Nephron progenitor cell (in vitro differentiated cells): ENCODE data around the gene CTNNA2.

Experiments
- DNase-seq: peaks from one replicate; pipeline ENCODE4 v3.0.0; 2021
- H3K27ac Mint-ChIP-seq: 2 replicates; pipeline ENCODE4 v1.8.0; 2021; ENCODE audit warnings: mild to moderate bottlenecking, moderate library complexity, mixed read lengths
- H3K27me3 Mint-ChIP-seq: 2 replicates; pipeline ENCODE4 v1.8.0; 2021; ENCODE audit warnings: mild to moderate bottlenecking, low read depth, mixed read lengths; ENCODE audit not compliant: poor library complexity
- H3K36me3 Mint-ChIP-seq: 2 replicates; pipeline ENCODE4 v1.8.0; 2021; ENCODE audit warnings: low read depth, mixed read lengths
- H3K4me1 Mint-ChIP-seq: 2 replicates; pipeline ENCODE4 v1.8.0; 2021; ENCODE audit warnings: mixed read lengths
- H3K4me3 Mint-ChIP-seq: 2 replicates; pipeline ENCODE4 v1.8.0; 2021; ENCODE audit warnings: mild to moderate bottlenecking, moderate library complexity, mixed read lengths
- H3K9me3 Mint-ChIP-seq: 2 replicates; pipeline ENCODE4 v1.8.0; 2021; ENCODE audit warnings: mild to moderate bottlenecking, moderate library complexity, mixed read lengths
- TF ChIP-seq, protein P1 (sequence below): fragments of 200-600 bp; sonication (generic); IDR thresholded peaks from 2 replicates; pipeline ENCODE4 v1.5.0; 2021; ENCODE audit warnings: antibody characterized with exemption

Gene CTNNA2

DNA sequence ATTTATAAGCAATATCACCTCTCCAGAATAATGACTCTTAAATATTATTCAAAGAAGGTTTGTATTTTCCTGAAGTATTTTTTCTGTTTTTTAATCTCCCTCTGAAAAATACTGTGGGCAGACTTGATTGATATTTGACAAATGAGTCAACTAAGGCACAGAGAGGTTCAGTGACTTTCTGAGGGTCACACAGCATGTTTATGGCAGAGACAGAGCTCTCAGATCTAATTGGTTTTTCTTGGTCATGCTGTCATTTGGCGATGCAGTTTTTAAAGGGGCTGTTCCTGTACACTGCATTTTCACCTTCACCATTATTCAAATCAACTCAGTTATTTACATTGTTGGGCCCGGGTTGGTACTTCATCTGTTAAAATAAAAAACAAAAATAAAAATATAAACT, 527.4 kb downstream of the CTNNA2 start:
- H3K27ac Mint-ChIP-seq, result no peak overlapping the region
- DNase-seq, result no peak
- H3K27me3 Mint-ChIP-seq, result peaks cover 27% of the 10 kb centered on the region
- H3K4me3 Mint-ChIP-seq, result no peak overlapping the region
- no peaks in the 10 kb centered on the region for H3K4me1 Mint-ChIP-seq
- TF ChIP-seq, protein P1, sequence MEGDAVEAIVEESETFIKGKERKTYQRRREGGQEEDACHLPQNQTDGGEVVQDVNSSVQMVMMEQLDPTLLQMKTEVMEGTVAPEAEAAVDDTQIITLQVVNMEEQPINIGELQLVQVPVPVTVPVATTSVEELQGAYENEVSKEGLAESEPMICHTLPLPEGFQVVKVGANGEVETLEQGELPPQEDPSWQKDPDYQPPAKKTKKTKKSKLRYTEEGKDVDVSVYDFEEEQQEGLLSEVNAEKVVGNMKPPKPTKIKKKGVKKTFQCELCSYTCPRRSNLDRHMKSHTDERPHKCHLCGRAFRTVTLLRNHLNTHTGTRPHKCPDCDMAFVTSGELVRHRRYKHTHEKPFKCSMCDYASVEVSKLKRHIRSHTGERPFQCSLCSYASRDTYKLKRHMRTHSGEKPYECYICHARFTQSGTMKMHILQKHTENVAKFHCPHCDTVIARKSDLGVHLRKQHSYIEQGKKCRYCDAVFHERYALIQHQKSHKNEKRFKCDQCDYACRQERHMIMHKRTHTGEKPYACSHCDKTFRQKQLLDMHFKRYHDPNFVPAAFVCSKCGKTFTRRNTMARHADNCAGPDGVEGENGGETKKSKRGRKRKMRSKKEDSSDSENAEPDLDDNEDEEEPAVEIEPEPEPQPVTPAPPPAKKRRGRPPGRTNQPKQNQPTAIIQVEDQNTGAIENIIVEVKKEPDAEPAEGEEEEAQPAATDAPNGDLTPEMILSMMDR, result no peak
- no peaks in the 10 kb centered on the region for H3K36me3 Mint-ChIP-seq
- H3K9me3 Mint-ChIP-seq, result no peaks in the 10 kb centered on the region

DNA sequence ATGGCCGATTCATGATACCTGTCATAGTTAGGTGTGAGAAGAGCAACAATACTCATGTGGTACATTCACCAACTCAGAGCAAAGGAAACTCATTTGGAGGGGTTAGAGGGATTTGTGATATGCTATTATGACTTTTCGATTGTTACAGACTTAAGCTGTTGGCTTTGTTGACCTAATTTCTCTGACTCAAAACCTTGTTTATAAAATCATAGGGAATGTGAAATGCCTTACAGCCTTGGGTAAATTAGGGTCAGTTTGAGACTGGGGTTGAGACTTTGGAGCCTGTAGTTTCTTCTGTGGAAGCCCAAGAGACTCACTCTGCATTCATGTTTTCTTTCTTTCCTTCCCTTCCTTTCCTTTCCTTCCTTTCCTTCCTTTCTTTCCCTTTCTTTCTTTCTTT, 529.8 kb downstream of the CTNNA2 start:
- TF ChIP-seq, protein P1, result no peak
- H3K27me3 Mint-ChIP-seq, result peaks cover 20% of the 10 kb centered on the region
- no peaks in the 10 kb centered on the region for H3K36me3 Mint-ChIP-seq
- no peak overlapping the region for H3K27ac Mint-ChIP-seq
- no peaks in the 10 kb centered on the region for H3K4me1 Mint-ChIP-seq
- no peaks in the 10 kb centered on the region for H3K9me3 Mint-ChIP-seq
- no peak for DNase-seq
- H3K4me3 Mint-ChIP-seq, result no peak overlapping the region

DNA sequence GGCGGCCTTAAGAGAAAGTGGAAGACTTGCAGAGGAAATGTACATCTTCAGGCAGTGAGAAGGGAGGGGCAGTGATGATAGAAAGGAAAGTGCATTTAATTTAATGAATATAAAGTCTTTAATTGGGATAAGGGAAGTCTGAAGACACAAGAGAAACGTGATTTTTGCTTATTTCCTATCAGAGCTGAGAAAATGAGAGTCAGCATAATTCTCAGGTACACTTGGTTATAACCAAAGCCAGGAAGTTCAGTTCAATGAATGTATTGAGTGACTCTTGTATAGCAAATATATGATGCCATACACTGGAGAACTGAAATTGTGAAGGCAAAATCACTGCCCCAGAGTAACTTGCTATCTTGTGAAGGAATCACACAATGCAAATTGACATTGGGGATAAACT, 535.4 kb downstream of the CTNNA2 start:
- H3K27ac Mint-ChIP-seq, result no peak overlapping the region
- peaks cover 18% of the 10 kb centered on the region for H3K4me1 Mint-ChIP-seq
- DNase-seq, result no peak
- no peak overlapping the region for H3K4me3 Mint-ChIP-seq
- H3K36me3 Mint-ChIP-seq, result no peaks in the 10 kb centered on the region
- H3K9me3 Mint-ChIP-seq, result no peaks in the 10 kb centered on the region
- peaks cover 26% of the 10 kb centered on the region for H3K27me3 Mint-ChIP-seq
- TF ChIP-seq, protein P1, result no peak

DNA sequence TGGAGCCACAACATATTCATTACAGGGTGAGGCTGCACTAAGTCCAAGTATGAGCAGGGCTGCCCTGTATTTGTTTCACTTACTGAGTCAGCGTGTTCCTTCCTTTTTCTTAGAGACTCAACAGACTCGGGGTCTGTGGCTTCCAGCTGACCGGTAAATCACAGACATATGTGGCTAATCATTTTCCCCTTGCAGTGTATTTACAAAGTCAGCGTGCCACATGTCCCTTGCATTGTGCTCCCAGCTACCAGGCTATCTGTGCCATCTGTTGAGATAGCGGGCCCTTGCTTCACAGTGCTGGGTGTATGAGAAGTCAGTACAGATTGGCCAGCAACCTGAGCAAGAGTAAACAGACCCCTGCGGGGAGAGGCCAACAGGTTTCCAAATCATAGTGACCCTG, 537.4 kb downstream of the CTNNA2 start:
- no peaks in the 10 kb centered on the region for H3K9me3 Mint-ChIP-seq
- DNase-seq, result no peak
- peaks cover 34% of the 10 kb centered on the region for H3K4me1 Mint-ChIP-seq
- peaks cover 27% of the 10 kb centered on the region for H3K27me3 Mint-ChIP-seq
- no peak overlapping the region for H3K4me3 Mint-ChIP-seq
- TF ChIP-seq, protein P1, result no peak
- H3K27ac Mint-ChIP-seq, result no peak overlapping the region
- no peaks in the 10 kb centered on the region for H3K36me3 Mint-ChIP-seq

DNA sequence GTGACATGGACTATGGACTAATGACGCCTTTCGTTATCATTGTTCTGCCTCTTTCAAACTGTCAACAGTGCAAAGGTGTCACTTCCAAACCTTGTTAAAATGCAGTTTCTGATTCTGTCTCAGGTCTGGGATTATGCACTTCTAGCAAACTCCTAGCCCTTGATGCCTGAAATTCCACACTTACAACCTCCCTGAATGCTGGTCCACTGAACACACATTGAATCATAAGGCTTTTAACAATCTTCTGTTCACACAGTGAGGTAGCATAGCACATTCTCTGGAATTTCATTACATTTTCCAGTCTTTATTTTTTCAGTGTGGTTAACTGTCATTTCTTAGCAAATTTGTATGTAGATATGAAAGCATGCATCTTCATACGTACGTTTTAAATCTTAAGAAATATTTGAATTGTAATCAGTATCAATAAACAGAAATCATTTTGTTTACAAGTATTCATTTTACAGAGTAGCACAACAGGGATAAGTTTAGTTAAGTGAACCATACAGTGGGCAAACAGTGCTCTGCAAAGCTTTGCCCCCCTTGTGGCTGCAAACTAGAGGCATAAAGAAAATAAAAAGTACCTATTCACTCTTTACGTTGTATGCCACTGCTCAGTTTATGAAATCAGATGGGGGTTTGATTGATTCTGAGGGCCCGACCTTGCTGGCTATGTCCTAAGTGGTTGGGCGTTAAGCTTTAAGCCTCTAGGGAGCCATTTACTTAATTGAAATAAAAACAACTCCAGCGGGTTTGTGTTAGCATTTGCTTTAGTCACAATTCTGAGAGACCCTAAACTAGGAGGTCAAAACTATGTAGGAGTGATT, 540.9 kb downstream of the CTNNA2 start:
- Mint-ChIP-seq H3K27ac (no peak overlapping the region), H3K9me3 (no peaks in the 10 kb centered on the region), H3K27me3 (peaks cover 28% of the 10 kb centered on the region), H3K4me3 (no peak overlapping the region), H3K4me1 (peaks cover 40% of the 10 kb centered on the region), H3K36me3 (no peaks in the 10 kb centered on the region)
- TF ChIP-seq, protein P1, result no peak
- DNase-seq, result no peak

DNA sequence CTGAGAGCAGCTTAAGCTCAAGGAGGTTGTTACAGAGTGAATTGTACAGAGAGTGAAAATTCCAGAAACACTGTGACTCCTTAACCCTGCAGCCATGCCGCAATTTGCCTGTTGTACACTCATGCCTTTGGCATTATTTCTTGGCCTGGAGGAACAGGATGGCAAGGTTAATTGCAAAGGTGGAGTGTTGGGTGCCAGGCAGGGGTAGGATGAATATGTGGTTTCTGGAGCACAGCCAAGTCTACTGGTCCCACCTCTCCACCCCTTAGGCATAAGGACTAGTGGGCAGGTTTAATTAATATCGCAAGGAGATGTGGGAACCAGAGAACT, 541.5 kb downstream of the CTNNA2 start:
- H3K9me3 Mint-ChIP-seq, result no peaks in the 10 kb centered on the region
- no peak overlapping the region for H3K27ac Mint-ChIP-seq
- H3K4me1 Mint-ChIP-seq, result peaks cover 40% of the 10 kb centered on the region
- peaks cover 28% of the 10 kb centered on the region for H3K27me3 Mint-ChIP-seq
- no peak for DNase-seq
- H3K4me3 Mint-ChIP-seq, result no peak overlapping the region
- H3K36me3 Mint-ChIP-seq, result no peaks in the 10 kb centered on the region
- TF ChIP-seq, protein P1, result no peak
